Activated CD8-positive, alpha-beta memory T cell treated with anti-CD3 and anti-CD28 coated beads for 24 hours (primary cell): Measurements from ENCODE around the gene MS4A6E.
"Not testable (repeated sequence)": the region's sequence is repeated elsewhere in the genome, so short reads cannot be mapped to it uniquely, and the experiment has no call there.

Experiments
- DNase-seq: peaks from one replicate; pipeline ENCODE4 v3.0.0-alpha.2; 2020

Gene MS4A6E, protein sequence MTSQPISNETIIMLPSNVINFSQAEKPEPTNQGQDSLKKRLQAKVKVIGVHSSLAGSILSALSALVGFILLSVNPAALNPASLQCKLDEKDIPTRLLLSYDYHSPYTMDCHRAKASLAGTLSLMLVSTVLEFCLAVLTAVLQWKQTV

DNA sequence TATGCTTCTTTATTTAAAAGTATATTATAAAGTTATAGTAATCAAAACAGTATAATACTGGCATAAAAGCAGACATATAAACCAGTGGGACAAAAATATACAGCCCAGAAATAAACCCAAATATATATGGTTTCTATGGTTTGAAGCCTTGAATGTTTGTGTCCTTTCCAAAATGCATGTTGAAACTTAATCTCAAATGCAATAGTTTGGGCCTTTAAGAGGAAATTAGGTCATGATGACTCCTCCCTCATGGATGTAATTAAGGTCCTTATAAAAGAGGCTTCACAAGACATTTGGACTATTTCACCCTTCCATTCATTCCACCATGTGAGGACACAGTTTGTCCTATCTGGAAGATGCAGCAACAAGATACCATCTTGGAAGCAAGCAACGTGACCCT is at the start of gene MS4A6E:
Gene MS4A6E, plus strand, starts transcription at position 301 of the 400 bp plus-strand sequence. CDS start 7,641 bp downstream, outside the sequence.
- no peak for DNase-seq

DNA sequence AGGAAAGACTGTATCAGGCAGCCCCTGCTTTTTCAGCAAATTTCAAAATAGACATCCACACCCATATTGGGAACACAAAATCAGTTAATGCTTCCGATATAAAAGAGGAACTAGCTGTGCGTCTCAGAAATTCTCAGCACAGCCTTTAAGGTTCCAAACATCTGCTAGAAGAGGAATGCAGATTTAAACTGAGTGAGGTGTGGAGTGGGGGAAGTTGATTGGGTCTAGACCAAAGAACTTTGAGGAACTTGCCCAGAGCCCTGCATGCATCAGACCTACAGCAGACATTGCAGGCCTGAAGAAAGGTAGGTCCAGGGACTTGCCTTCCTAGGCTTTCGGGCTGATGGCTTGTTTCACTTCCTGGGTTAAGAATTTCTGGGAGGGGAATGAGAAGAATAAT is 46.6 kb upstream of the MS4A6E start, which contains the start of gene MS4A4A:
Gene MS4A4A, plus strand, starts transcription at position 255 of the 400 bp plus-strand sequence. Its CDS starts 10 bp downstream, at position 265.
- no peak for DNase-seq

DNA sequence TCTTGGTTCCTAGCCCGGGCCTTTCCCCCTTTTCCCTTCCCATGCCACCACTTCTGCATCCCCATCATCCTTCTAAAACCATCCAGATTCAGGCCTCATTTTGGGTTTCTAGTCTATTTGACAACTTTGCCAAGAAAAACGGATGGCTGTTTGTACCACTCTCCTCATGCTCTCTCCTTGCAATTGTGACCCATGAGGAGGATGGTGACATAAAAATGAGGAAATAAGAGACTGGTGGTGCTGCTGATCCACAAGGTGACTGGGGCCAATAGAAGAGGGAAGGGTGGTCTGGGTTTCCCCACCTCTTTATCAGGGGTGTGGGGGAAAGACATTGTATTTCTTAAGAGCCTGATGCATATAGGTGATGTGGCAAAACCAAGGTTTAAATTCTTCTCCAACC is 45.6 kb upstream of the MS4A6E start:
- no peak for DNase-seq

DNA sequence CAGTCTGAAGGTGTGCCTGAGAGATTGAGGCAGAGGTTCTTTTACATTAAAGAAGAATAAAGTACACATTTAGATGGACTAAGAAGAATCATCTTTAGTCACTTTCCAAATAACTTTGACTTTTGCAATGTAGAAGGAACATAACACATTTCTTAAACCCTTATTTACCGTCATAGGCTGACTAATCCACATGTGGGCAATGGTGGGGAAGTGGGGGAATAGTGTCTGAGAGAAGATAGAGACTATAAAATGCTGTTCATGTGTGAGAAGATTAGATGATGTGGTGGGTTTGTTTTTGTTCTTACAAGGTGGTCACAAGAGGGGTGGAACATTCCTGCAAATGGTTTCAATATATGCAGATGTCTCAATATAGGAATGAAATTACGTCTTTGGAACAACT is 44.8 kb upstream of the MS4A6E start:
- no peak for DNase-seq

DNA sequence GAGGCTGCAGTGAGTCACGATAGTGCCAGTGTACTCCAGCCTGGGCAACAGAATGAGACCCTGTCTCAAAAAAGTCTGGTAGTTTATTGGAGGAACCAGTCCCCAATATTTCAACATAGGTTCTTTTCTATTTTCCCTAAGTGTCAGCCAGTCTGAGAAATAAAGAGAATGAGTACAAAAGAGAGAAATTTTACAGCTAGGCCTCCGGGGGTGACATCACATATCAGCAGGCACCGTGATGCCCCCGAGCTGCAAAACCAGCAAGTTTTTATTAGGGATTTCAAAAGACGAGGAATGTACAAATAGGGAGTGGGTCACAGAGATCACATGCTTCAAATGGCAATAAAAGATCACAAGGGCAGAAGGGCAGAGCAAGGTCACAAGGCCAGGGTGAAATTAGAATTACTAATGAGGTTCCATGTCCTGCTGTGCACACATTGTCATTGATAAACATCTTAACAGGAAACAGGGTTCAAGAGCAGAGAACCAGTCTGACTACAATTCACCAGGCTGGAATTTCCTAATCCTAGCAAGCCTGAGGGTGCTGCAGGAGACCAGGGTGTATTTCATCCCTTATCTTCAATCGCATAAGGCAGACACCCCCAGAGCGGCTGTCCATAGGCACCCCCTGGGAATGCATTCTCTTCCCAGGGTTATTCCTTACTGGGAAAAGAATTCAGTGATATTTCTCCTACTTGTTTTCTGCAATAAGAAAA is 41.5 kb upstream of the MS4A6E start:
- not testable (repeated sequence) for DNase-seq

DNA sequence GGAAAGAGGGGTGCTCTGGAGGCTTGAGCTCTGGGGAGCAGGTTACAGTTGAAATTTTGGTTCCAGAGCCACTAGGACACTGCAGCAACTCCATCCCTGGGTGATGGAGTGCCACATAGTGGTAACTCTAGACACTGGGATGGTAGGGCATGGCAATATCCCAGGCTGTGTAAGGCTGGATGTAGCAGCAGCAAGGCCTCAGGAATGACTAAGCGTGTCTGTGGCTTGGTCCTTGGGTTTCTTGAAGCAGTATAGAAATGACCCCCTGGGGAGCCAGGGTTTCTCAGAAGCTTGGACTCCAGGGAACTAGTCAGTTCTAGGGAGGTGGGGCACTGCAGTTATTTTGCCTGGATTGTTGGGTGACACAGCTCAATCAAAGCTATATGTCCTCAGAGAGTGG is 38.5 kb upstream of the MS4A6E start:
- no peak for DNase-seq

DNA sequence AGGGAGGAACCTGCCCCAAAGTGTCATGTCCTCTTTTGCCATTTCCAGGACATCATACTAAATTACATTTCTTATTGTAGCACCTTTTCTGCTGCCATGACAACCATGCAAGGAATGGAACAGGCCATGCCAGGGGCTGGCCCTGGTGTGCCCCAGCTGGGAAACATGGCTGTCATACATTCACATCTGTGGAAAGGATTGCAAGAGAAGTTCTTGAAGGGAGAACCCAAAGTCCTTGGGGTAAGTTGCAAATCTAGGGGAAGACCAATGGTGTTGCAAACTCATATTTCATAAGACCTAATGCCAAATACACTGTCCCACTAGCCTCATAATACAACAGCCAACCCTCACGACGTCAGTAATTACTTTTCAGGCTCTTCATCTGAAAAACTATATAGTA is 34.9 kb upstream of the MS4A6E start:
- DNase-seq, result no peak

DNA sequence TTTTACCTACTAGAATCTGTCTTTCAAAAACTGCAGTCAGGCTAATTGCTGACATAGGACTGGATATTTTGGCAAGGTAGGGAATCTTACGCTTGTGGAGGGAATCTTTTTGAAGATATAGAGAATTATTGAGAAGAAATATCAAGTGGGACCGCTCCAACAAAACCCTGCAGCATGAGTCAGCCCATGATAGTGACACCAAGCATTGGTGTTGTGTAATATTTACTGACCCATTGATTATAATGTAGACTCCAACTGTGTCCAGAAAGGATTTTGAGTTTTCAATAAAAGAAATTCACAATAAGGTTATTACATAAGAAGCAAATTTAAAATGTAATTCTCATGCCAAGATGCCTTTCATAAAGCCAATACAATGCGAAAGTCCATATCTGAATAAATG is 25.9 kb upstream of the MS4A6E start:
- no peak for DNase-seq

DNA sequence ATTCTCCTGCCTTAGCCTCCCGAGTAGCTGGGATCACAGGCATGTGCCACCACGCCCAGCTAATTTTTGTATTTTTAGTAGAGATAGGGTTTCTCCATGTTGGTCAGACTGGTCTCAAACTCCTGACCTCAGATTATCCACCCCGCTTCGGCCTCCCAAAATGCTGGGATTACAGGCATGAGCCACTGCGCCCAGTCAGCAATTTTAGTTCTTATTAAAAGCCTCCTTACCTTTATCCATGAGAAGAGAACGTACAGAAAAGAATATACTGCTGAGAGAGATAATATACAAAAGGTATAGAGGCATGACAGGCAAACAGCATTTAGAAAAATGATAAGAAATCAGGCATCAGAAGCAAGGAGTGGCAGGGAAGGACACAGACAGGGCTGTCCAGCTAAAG is 25.2 kb upstream of the MS4A6E start:
- not testable (repeated sequence) for DNase-seq

DNA sequence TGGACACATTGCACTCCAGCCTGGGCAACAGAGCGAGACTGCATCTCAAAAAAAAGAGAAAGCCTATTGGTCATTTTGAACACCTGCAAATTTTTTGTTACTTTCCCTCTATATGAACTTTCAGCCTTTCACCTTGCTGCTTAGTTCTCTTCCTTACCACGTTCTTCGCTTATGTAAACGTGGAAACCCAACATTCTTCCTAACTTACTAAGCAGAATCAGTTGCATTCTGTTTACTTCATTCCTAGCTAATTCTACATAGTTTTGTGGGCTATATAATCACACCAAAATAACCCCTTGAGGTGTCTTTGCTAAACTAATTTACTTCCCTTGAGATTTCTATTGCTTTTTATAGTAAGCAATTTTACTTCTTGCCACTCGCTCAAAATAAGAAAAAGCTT is 23.4 kb upstream of the MS4A6E start:
- DNase-seq, result no peak

DNA sequence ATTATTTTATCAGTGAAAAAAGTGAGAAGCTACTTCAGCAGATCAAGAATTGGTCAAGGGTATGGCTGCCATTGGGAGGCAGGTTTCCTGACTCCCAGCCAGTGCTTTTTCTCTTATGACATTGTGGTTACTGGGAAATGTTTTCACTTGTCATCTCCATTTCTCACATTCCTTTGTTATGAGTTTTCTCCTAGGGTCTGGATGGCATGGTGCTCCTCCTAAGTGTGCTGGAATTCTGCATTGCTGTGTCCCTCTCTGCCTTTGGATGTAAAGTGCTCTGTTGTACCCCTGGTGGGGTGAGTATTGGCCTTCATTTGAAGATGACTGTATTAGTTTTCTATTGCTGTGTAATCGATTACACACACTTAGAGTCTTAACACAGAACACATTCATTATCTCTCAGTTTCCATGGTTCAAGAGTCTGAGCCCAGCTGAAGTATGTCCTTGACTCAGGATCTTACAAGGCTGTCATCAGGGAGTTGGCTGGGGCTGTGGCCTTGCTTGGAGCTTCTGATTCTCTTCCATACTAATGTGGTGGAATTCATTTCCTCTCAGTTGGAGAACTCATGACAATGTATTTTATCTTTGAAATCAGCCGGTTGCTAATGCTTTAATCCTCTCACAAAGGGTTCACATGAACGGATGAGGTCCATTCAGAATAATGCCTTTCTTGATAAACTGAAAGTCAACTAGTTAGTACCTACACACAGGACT is 21.0 kb upstream of the MS4A6E start:
- DNase-seq, result no peak

DNA sequence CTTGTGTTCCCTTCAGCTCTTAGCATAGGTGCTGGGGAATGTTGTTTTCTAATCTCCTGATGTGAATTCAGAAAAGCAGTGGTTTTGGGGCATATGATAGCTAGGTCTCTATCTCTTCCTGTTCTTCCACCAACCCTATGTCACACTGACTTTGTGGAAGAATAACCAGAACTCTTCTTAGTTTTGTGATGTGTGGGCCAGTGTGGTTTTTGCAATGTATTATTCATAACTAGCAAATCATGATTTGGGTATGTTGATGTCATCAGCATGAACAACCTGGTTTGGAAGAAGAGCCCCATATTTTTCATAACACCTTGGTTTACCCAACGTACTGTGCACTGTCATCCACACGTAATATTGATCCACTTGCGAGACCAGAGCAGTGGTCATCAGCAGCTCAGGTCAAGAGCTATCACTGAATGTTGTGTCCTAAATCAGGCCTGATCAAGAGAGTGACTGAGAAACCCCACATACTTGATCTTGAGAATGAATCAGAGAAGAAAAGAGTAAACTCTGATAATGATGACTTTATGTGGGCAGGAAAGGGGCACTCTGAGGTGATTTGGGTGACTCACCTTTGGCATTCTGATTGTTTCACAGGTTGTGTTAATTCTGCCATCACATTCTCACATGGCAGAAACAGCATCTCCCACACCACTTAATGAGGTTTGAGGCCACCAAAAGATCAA is 19.4 kb upstream of the MS4A6E start:
- DNase-seq, result no peak

DNA sequence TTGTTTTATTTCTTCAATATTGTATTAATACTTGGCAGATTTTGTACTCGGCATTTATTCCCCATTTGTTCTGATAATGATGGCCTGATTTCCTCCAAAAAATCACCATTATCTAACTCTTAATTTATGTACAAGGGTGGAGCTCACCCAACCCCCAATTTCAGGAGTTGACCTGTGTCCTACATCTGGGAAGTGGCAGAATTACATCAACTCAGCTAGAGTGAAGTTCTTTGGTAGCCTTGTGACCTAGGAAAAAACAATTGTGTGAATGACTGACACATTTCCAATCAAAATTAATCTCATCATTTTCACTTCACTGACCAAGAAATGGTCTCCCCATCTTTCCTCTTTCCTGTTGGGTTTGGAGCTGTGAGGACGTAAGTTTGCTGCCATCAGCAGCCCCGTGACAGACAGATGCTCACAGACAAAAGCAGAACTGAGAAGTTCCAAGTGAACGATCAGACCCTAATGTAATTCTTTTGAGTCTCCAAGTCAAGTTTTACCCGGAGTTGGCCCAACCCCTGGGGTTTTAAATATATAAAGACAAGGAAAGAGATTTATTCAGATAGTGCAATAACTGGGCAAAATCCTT is 16.6 kb upstream of the MS4A6E start:
- no peak for DNase-seq

DNA sequence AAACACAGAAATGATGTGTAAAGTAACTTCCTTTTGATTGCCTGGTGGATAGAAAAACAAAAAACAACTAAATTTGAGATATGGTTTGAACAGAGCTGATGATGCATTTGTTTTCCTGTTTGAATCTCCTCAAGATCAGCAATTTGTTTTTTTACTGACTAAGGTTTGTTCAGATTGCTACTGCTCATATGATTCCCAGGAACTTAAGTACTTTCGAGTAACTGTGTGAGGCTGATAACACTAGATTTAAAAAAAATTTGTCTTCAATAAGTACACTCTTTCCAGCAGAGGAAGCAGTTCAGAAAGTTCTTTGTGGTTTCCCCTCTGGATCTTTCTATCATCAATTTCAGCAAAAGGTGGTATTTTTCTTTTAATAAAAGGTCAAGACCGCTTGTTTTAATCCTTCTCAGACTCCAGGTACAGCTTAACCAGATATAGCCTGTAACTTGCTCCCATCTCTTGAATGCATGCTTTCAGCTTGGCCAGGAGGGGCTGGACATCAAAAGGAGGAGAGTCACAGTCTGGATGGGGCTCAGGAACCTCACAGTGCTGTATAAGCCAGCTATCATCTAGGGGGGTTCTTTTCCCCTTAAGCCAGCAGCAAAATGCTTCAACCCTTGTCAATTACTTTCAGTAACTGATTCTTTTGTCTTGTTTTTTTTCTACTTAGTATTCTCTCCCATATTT is 12.3 kb upstream of the MS4A6E start:
- no peak for DNase-seq

DNA sequence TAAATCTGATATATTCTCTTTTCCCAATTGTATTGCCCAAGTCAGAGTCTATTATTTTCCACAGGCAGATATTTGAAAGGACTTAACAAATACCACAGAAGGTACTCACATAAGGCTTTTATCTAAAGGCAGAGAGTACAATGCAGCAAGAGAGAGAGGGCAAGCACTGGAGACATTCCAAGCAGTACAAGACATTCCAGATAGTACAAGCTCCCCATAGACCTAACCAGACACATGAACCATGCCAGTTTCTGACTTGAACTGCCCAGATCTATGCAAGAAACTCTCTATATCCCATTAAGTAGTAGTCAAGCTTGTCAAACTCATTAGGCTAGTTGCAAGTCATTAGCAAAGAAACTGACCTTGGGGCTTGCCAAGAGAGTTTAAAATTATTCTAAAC is 11.2 kb upstream of the MS4A6E start:
- no peak for DNase-seq

DNA sequence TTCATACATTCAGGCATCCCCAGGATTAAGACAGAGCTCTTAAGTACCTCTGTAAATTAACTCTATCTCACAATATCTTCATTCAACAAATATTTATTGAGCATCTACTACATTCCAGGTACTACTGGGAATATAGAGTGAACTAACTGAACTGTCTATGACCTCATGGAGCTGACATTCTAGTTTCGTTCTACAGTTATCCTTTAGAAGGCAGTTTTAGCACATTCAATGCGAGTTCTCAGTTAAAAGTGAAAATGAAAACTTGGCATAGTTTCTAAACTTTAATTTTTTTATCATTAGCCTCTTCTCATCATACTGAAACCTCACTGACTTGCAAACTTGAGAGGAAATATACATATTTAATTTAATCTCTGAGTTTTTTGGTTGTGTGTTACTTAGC is 10.7 kb upstream of the MS4A6E start:
- DNase-seq, result no peak

DNA sequence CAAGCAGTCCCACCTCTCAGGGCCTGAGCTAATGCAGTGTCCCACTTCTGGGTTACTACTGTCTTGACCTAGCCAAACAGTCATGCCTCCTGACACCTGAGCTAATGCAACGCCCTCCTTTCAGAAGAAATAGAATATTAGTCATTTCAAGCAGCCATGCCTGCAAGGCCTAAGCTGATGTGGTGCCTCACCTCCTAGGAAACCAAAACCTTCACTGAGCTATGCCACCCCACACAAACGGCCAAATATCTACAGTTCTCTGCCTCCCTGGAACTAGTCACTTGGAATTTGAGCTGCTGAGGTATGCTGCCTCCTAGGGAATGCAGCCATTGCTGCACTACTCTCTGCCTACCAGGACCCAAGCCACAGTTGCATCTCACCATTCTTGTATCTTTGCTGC is 8.3 kb upstream of the MS4A6E start:
- no peak for DNase-seq

DNA sequence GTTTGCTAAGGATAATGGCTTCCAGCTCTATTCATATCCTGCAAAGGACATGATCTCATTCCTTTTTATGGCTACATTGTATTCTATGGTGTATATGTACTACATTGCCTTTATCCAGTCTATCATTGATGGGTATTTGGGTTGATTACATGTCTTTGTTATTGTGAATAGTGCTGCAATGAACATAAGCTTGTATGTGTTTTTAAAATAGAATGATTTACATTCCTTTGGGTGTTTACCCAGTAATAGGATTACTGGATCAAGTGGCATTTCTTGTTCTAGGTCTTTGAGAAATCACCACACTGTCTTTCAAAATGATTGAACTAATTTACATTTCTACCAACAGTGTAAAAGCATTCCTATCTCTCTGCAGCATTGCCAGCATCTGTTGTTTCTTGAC is 6.0 kb upstream of the MS4A6E start:
- no peak for DNase-seq

DNA sequence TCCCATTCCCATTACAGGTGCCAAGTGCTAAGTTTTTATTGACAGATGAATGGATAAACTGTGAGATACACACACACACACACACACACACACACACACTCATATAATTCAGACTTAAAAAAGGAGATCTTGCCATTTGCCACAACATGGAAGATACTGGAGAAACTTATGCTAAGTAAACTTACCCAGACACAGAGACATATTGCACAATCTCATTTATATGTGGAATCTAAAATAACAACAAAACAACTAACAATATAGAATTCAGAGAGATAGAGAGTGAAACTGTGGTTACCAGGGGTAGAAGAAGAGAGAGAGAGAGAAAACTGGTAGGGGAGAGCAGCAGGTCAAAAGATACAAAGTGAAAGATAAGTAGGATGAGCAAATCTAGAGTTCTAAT is 1.4 kb downstream of the MS4A6E start:
- DNase-seq, result no peak

DNA sequence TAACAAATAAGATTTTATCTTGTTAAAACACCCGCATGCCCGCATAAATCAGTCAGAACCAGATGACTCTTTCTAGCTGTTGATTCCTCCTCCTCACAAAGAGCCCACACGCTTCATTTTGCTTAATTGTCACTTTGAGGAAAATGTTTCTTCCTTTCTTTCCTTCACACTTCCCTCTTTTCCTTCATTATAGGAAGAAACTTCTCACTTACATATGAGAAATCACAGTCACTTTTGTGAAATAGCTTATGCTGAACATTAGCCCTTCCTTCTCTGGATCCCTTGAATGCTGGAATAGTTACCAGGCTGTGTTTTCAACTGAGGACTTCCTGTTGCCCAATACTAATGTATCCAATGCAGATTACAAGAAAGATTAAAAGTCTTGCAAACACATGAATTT is 5.8 kb downstream of the MS4A6E start:
- no peak for DNase-seq

DNA sequence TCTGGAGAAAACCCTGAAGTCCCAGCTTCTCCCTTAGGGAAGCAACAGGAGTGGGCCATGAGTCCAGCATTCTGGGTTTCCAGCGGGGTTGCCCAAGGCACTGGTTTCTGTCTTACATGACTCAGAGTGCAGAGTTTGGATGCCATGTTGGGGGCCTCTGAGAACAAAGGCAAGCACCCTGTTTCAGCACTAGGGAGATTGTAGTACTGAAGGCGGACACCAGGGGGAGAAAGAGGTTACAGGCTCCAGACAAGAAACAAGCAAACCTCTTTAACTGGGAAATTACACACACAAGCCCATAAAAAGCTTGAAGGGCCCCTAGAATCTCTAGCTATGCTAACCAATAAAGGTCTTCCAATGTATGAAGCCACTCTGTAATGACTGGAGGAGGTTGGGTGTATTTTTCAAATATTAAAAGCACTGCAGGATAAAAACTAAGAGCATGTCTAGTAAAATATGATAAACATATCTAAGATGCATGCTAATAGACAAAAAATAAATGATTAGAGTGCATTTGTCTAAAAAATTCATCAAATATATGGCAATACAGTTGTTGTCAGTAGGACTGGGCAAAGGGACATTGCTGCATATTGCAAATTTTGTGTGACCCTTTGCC is 7.1 kb downstream of the MS4A6E start:
- peak; percentile 82 for DNase-seq

DNA sequence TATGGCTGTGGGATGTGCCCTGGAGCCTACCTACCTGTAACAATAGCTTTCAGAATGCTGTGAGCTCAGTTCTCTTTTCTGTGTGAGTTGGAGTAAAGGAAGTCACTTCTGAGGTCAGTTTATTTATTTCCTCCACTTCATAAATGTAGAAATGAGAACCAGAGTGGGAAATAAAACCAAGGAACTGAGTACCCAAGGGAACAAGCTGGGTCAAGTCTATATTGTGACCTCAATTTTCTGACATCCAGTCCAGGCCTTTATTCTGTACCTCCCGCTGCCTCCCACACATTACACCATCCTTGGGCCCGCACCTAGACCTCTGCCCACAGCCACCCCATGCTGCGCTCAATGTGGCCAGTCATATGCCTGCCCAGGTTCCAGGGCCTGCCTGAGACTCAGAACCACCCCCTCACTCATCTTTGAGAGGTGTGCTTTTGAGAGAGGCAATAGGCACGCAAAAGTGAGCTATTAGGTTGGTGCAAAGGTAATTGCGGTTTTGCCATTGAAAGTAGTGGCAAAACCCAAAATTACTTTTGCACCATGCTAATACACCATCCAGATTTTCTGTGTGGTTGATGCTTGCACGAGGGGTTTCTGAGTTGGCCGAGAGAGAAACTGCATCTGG is 9.8 kb downstream of the MS4A6E start:
- DNase-seq, result no peak
